SH-SY5Y (cell line): ENCODE measurements around the gene ADGRL3.

Source experiments
- GATA2 ChIP-seq: IDR thresholded peaks from 2 replicates; pipeline ENCODE4 v1.6.1; 2011; ENCODE audit warnings: mild to moderate bottlenecking, low read depth, low read length
- GATA3 ChIP-seq: IDR thresholded peaks from 2 replicates; pipeline ENCODE4 v1.6.1; 2011; ENCODE audit warnings: low read depth, mild to moderate bottlenecking, low read length, moderate library complexity

DNA sequence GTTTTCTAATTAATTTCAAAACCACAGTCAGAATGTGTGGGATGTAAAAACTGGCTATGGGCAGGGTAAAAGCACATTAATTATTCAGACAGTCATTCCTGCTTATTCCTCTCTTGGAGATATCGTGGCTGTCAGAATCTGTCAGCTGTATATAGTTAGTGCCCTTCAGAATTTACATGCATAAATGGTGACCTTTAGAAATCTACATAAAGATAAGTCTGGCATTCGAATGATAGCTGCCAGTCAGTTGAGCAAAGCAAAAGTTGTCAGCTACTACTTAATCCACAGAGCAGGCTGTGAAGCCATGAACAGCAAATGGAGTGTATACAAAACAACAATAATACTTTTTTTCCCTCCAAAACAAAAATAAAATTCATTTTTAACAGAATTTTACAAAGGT, 189.5 kb downstream of the ADGRL3 start:
- TF ChIP-seq GATA2 (no peak), GATA3 (no peak)
